A673 (cell line): ENCODE data around the gene CTIF. TPM values are rescaled to one million over a fixed set of nuclear protein-coding genes. Genes with fewer than 3 reads are reported as not detected.
A peak's percentile ranks its signal among the peaks of the same experiment; 100 is the strongest.

ENCODE experiments used
- BruUV-seq: library from RNA; stranded (reverse); fragments of 400-500 nt; replicated peaks from 2 replicates; lab custom pipeline; 2021; lab: Mats Ljungman, UMichigan
- CTCF ChIA-PET: fragments of 300-600 bp; sonication (Branson Sonifier 250); formaldehyde crosslinking; loops from one replicate; lab custom pipeline; 2022; ENCODE audit warnings: antibody characterized with exemption; lab: Charles Lee
- POLR2A ChIA-PET: fragments of 300-600 bp; sonication (Branson Sonifier 250); formaldehyde crosslinking; loops from one replicate; lab custom pipeline; 2022; ENCODE audit warnings: antibody characterized with exemption; ENCODE audit not compliant: low non-redundant PET; lab: Charles Lee
- DNase-seq: peaks from one replicate; pipeline ENCODE4 v3.0.0-alpha.2; 2015; ENCODE audit warnings: low spot score
- H3K27ac ChIP-seq: fragments of 200-600 bp; sonication (generic); 2 replicates; pipeline ENCODE4 v1.5.1; 2016; ENCODE audit warnings: mixed run types, low read depth, mild to moderate bottlenecking, mixed read lengths, antibody characterized with exemption, low read length; ENCODE audit not compliant: poor library complexity, severe bottlenecking
- H3K27me3 ChIP-seq: fragments of 200-600 bp; sonication (generic); replicated peaks from 2 replicates; pipeline ENCODE4 v1.6.1; 2017; ENCODE audit warnings: mixed run types, low read depth, mild to moderate bottlenecking, mixed read lengths, antibody characterized with exemption, low read length; ENCODE audit not compliant: insufficient read depth, poor library complexity
- H3K36me3 ChIP-seq: fragments of 200-600 bp; sonication (generic); 2 replicates; pipeline ENCODE4 v1.6.1; 2016; ENCODE audit warnings: mixed run types, mild to moderate bottlenecking, mixed read lengths, antibody characterized with exemption, low read length; ENCODE audit not compliant: insufficient read depth, poor library complexity, severe bottlenecking
- H3K4me1 ChIP-seq: fragments of 200-600 bp; sonication (generic); 2 replicates; pipeline ENCODE4 v1.6.1; 2017; ENCODE audit warnings: mixed run types, mild to moderate bottlenecking, mixed read lengths, antibody characterized with exemption, low read length; ENCODE audit not compliant: insufficient read depth, poor library complexity, severe bottlenecking
- H3K4me3 ChIP-seq: fragments of 200-600 bp; sonication (generic); 2 replicates; pipeline ENCODE4 v1.5.1; 2016; ENCODE audit warnings: low read depth, mixed run types, mild to moderate bottlenecking, mixed read lengths, low read length; ENCODE audit not compliant: poor library complexity, severe bottlenecking
- H3K9me3 ChIP-seq: fragments of 200-600 bp; sonication (generic); 2 replicates; pipeline ENCODE4 v1.6.1; 2016; ENCODE audit warnings: mixed run types, low read depth, mild to moderate bottlenecking, mixed read lengths, antibody characterized with exemption, low read length; ENCODE audit not compliant: poor library complexity, severe bottlenecking
- EZH2 ChIP-seq: fragments of 200-600 bp; sonication (generic); IDR thresholded peaks from 2 replicates; pipeline ENCODE4 v1.6.1; 2017; ENCODE audit warnings: borderline replicate concordance, low read depth, mild to moderate bottlenecking, mixed read lengths, antibody characterized with exemption, low read length; ENCODE audit not compliant: poor library complexity, severe bottlenecking
- intact Hi-C: fragments of 100-400 bp; cut with micrococcal nuclease; formaldehyde crosslinking; loops from one replicate; pipeline ENCODE4 v1.10.0; 2022; ENCODE audit not compliant: unreplicated experiment
- total RNA-seq: library from RNA; stranded (reverse); gene quantifications from 2 replicates; pipeline ENCODE4 v1.2.3, GENCODE V29; 2021
- TF ChIP-seq, protein P1 (sequence below): fragments of 300-800, 200-600 bp; sonication (generic); conservative IDR thresholded peaks from 2 replicates; pipeline ENCODE4 v1.5.1; 2017; ENCODE audit warnings: low read depth, mild to moderate bottlenecking, antibody characterized with exemption, low read length, moderate library complexity, mixed read lengths

CTIF gene
- total RNA-seq, 1 experiment from 2014 or later: 23.5 TPM

DNA sequence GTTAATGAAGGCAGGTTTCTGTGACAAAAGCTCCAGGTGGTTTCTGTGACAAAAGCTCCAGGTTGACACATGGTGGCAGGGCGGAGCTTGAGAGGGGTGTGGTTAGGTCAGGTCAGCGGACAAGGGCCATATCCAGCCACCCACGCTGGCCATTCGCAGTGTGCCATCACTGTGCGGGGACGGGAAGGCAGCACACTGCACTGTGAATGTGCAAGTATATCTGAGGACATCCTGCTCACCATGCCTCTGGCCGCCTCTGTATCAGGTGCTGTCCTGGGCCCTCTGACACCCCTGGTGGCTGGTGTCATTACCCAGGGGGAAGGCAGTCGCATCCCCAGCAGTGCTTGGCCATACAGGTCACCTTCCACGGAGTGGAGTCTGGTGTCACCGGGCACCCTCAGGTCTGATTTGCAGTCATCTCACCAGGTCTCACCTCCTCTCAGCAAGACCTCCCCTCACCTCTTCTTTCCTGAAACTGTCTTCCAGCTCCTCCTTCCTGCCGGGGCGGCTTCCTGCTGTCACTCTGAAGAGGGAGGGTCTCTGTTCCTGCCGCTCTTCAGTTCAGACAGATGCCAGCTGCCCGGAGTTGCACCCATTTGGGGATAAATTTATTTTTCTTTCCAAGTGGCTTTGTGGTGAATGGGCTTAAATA lies 34.9 kb downstream of the CTIF start:
- Histone ChIP-seq H3K36me3 (no peaks in the 10 kb centered on the region), H3K27ac (no peak overlapping the region), H3K9me3 (no peaks in the 10 kb centered on the region), H3K4me3 (no peak overlapping the region), H3K27me3 (no peaks in the 10 kb centered on the region), H3K4me1 (no peaks in the 10 kb centered on the region)
- no peak for DNase-seq
- TF ChIP-seq, protein P1, sequence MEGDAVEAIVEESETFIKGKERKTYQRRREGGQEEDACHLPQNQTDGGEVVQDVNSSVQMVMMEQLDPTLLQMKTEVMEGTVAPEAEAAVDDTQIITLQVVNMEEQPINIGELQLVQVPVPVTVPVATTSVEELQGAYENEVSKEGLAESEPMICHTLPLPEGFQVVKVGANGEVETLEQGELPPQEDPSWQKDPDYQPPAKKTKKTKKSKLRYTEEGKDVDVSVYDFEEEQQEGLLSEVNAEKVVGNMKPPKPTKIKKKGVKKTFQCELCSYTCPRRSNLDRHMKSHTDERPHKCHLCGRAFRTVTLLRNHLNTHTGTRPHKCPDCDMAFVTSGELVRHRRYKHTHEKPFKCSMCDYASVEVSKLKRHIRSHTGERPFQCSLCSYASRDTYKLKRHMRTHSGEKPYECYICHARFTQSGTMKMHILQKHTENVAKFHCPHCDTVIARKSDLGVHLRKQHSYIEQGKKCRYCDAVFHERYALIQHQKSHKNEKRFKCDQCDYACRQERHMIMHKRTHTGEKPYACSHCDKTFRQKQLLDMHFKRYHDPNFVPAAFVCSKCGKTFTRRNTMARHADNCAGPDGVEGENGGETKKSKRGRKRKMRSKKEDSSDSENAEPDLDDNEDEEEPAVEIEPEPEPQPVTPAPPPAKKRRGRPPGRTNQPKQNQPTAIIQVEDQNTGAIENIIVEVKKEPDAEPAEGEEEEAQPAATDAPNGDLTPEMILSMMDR: no peak
- TF ChIP-seq EZH2: no peak
- CTCF ChIA-PET: no interaction called here
- BruUV-seq: no TSS peak
- intact Hi-C loops: no loop called here
- POLR2A ChIA-PET: no interaction called here

DNA sequence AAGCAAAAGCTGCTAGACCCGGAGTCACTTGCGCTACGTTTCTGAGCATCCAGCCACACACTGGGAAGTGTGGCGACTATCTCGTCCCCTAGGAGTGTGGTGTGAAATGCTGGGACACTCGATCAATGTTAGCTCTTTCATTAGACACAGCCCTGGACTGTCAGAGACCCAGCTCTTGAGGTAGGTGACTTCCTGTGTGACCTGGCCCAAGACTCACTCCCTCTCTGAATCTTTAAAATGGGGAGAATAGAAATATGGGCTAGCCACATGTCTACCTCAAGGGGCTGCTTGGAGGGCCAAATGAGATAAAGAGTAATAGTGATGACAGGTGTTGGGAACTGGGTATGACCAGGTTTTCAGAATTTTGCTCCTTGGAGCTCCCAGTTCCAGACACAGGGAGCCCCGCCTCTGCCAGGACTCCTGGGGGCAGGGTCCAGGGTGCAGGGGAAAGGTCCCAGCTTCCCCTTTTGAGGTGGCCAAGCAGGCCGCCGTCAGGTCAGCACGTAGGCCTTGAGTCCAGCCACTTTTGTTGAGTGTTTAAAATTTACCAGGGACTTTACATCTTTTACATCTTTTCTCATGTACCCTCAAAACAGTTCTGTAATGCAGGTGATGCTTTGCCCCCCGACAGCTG lies 36.0 kb downstream of the CTIF start:
- CTCF ChIA-PET: no interaction called here
- POLR2A ChIA-PET: no interaction called here

DNA sequence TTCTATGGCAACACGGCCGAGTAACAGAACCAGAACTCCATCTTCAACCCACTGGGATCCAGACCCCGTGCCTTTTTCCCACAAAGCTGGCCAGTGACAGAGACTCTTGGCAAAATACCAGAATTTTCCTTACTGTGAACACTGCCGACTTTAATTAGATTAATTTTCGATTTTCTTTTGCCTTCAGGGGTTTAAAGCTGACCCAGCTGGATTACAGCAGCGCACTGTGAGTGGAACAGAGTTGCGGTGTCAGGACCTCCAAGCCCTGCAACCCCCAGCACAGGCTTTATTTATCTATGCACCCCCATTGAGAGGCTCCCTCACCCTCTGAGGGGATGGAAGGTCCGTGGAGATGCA lies 36.4 kb downstream of the CTIF start:
- CTCF ChIA-PET: no interaction called here
- no peak for TF ChIP-seq EZH2
- TF ChIP-seq, protein P1: no peak
- Histone ChIP-seq H3K27me3 (no peaks in the 10 kb centered on the region), H3K4me1 (no peaks in the 10 kb centered on the region), H3K36me3 (no peaks in the 10 kb centered on the region), H3K9me3 (no peaks in the 10 kb centered on the region), H3K27ac (no peak overlapping the region), H3K4me3 (no peak overlapping the region)
- no TSS peak for BruUV-seq
- POLR2A ChIA-PET: no interaction called here
- peak; percentile 13 for DNase-seq
- intact Hi-C loops: no loop called here

More for the DNA sequence above, 36.0 kb downstream of the CTIF start:
- DNase-seq: no peak
- TF ChIP-seq, protein P1: no peak
- TF ChIP-seq EZH2: no peak
- Histone ChIP-seq H3K4me3 (no peak overlapping the region), H3K27me3 (no peaks in the 10 kb centered on the region), H3K27ac (no peak overlapping the region), H3K9me3 (no peaks in the 10 kb centered on the region), H3K4me1 (no peaks in the 10 kb centered on the region), H3K36me3 (no peaks in the 10 kb centered on the region)
- intact Hi-C loops: no loop called here
- BruUV-seq: no TSS peak
